IMR-90 (cell line): ENCODE measurements around the gene MARVELD2. TPM values are rescaled to one million over a fixed set of nuclear protein-coding genes. Genes with fewer than 3 reads are reported as not detected.

Experiments used
- ATAC-seq: fragments of 200-7000 bp; cut with Tn5 transposase; 2 replicates; pipeline ENCODE4 v1.9.1; 2020; ENCODE audit warnings: low read depth, mild to moderate bottlenecking, moderate library complexity
- BruUV-seq: library from RNA; stranded (reverse); fragments of 400-500 nt; replicated peaks from 2 replicates; lab custom pipeline; 2021; lab: Mats Ljungman, UMichigan
- CTCF ChIA-PET: fragments of 300-600 bp; formaldehyde crosslinking; extraction: SDS; loops from one replicate; lab custom pipeline; 2021; ENCODE audit warnings: antibody characterized with exemption; lab: Yijun Ruan, JAX
- POLR2A ChIA-PET: fragments of 300-600 bp; sonication (Branson Sonifier 250); formaldehyde crosslinking; loops from one replicate; lab custom pipeline; 2022; ENCODE audit warnings: antibody characterized with exemption; ENCODE audit not compliant: unreplicated experiment; lab: Charles Lee
- DNase-seq: peaks from one replicate; pipeline ENCODE4 v3.0.0; 2013
- H2AFZ ChIP-seq: replicated peaks from 2 replicates; pipeline ENCODE3; 2013; ENCODE audit warnings: low read length, mild to moderate bottlenecking; ENCODE audit not compliant: poor library complexity
- H2AK5ac ChIP-seq: 2 replicates; pipeline ENCODE4 v1.6.1; 2013; ENCODE audit warnings: low read depth, low read length, inconsistent platforms
- H2AK9ac ChIP-seq: replicated peaks from 2 replicates; pipeline ENCODE3; 2013; ENCODE audit warnings: mild to moderate bottlenecking, low read depth, low read length, moderate library complexity; ENCODE audit not compliant: poor library complexity
- H2BK120ac ChIP-seq: 2 replicates; pipeline ENCODE4 v1.6.1; 2013; ENCODE audit warnings: low read depth, low read length, inconsistent platforms
- H2BK15ac ChIP-seq: 3 replicates; pipeline ENCODE4 v1.6.1; 2013; ENCODE audit warnings: low read depth, low read length, inconsistent platforms
- H2BK20ac ChIP-seq: 2 replicates; pipeline ENCODE4 v1.6.1; 2013; ENCODE audit warnings: low read depth, mild to moderate bottlenecking, inconsistent platforms, low read length, moderate library complexity
- H2BK5ac ChIP-seq: 2 replicates; pipeline ENCODE4 v1.6.1; 2013; ENCODE audit warnings: mild to moderate bottlenecking, low read depth, low read length, inconsistent platforms; ENCODE audit not compliant: poor library complexity, severe bottlenecking
- H3K14ac ChIP-seq: replicated peaks from 2 replicates; pipeline ENCODE4 v1.6.1; 2013; ENCODE audit warnings: low read depth, low read length, inconsistent platforms
- H3K18ac ChIP-seq: 2 replicates; pipeline ENCODE4 v1.6.1; 2013; ENCODE audit warnings: low read depth, low read length, control low read depth
- H3K23ac ChIP-seq: 2 replicates; pipeline ENCODE4 v1.6.1; 2013; ENCODE audit warnings: low read depth, low read length, inconsistent platforms
- H3K27ac ChIP-seq: 2 replicates; pipeline ENCODE4 v1.5.1; 2013; ENCODE audit warnings: mild to moderate bottlenecking, control low read depth, low read length; ENCODE audit not compliant: insufficient read depth
- H3K27me3 ChIP-seq: 2 replicates; pipeline ENCODE4 v1.6.1; 2013; ENCODE audit warnings: low read length; ENCODE audit not compliant: control insufficient read depth, insufficient read depth
- H3K36me3 ChIP-seq: 2 replicates; pipeline ENCODE4 v1.6.1; 2013; ENCODE audit warnings: low read length, mixed read lengths; ENCODE audit not compliant: control insufficient read depth, insufficient read depth
- H3K4ac ChIP-seq: 2 replicates; pipeline ENCODE4 v1.6.1; 2013; ENCODE audit warnings: low read depth, low read length, inconsistent platforms
- H3K4me1 ChIP-seq: 2 replicates; pipeline ENCODE4 v1.6.1; 2013; ENCODE audit warnings: low read length, mixed read lengths; ENCODE audit not compliant: control insufficient read depth, insufficient read depth
- H3K4me2 ChIP-seq: 2 replicates; pipeline ENCODE4 v1.6.1; 2013; ENCODE audit warnings: low read depth, mild to moderate bottlenecking, control low read depth, low read length, moderate library complexity
- H3K4me3 ChIP-seq: 2 replicates; pipeline ENCODE4 v1.5.1; 2013; ENCODE audit warnings: low read depth, mild to moderate bottlenecking, control low read depth, low read length, moderate library complexity; ENCODE audit not compliant: insufficient read depth
- H3K56ac ChIP-seq: 2 replicates; pipeline ENCODE4 v1.6.1; 2013; ENCODE audit warnings: low read length, inconsistent platforms; ENCODE audit not compliant: insufficient read depth; ENCODE audit errors: extremely low read depth
- H3K79me1 ChIP-seq, 2 experiments: 2 replicates each; pipeline ENCODE4 v1.6.1; 2013; ENCODE audit warnings: low read length in 2 of 2, inconsistent platforms in 1 of 2, low read depth in 1 of 2
- H3K9ac ChIP-seq: 2 replicates; pipeline ENCODE4 v1.6.1; 2013; ENCODE audit warnings: low read depth, low read length, control low read depth
- H3K9me1 ChIP-seq: 2 replicates; pipeline ENCODE4 v1.6.1; 2013; ENCODE audit warnings: low read length, inconsistent platforms; ENCODE audit not compliant: insufficient read depth
- H3K9me3 ChIP-seq: 2 replicates; pipeline ENCODE4 v1.6.1; 2013; ENCODE audit warnings: low read length; ENCODE audit not compliant: control insufficient read depth, insufficient read depth
- H4K20me1 ChIP-seq: 2 replicates; pipeline ENCODE4 v1.6.1; 2013; ENCODE audit warnings: low read length, inconsistent platforms; ENCODE audit not compliant: insufficient read depth
- H4K5ac ChIP-seq: 2 replicates; pipeline ENCODE4 v1.6.1; 2013; ENCODE audit warnings: mild to moderate bottlenecking, low read depth, low read length, control low read depth
- H4K8ac ChIP-seq, 2 experiments: 2 replicates each; pipeline ENCODE4 v1.6.1; 2013; ENCODE audit warnings: low read depth in 2 of 2, low read length in 2 of 2, control low read depth in 1 of 2, inconsistent platforms in 1 of 2
- H4K91ac ChIP-seq: 2 replicates; pipeline ENCODE4 v1.6.1; 2013; ENCODE audit warnings: low read depth, low read length, inconsistent platforms; ENCODE audit not compliant: insufficient read depth
- BHLHE40 ChIP-seq: fragments of 150-350 bp; IDR thresholded peaks from 2 replicates; pipeline ENCODE4 v1.6.1; 2016; ENCODE audit warnings: mild to moderate bottlenecking, low read depth, low read length
- POLR2A ChIP-seq: IDR thresholded peaks from 2 replicates; pipeline ENCODE4 v1.6.1; 2012; ENCODE audit warnings: mild to moderate bottlenecking, low read depth, low read length
- WGBS, 2 experiments: methylation state at CpG; one replicate each; pipeline versions ENCODE4 v1.1.5 to v1.1.7; 2013; ENCODE audit warnings: missing lambda C conversion rate in 2 of 2; ENCODE audit not compliant: insufficient read length in 1 of 2; ENCODE audit errors: extremely low coverage in 2 of 2; 5-methylcytosine and 5-hydroxymethylcytosine counted together
- dilution Hi-C: fragments of 300-500 bp; cut with HindIII; formaldehyde crosslinking; loops from one replicate; pipeline ENCODE4 v1.14.3; 2018; ENCODE audit warnings: low sequenced_read_pairs; ENCODE audit not compliant: unreplicated experiment
- in situ Hi-C: fragments of 300-500 bp; cut with MboI; formaldehyde crosslinking; loops from 3 replicates; pipeline ENCODE4 v1.14.3; 2019; ENCODE audit warnings: low sequenced_read_pairs, inconsistent platforms, mixed read lengths
- intact Hi-C: fragments of 100-400 bp; cut with micrococcal nuclease; formaldehyde crosslinking; loops from 2 replicates; pipeline ENCODE4 v1.10.0; 2022
- polyA plus RNA-seq, 3 experiments: library from polyadenylated mRNA; depleted of rRNA; stranded (reverse); fragments of >200 nt; gene quantifications; 2 replicates each; pipeline ENCODE4 v1.2.3, GENCODE V29; 2012; ENCODE audit warnings: low replicate concordance in 1 of 3
- total RNA-seq: library from RNA; depleted of rRNA; stranded (reverse); fragments of >200 nt; gene quantifications from 2 replicates; pipeline ENCODE4 v1.2.3, GENCODE V29; 2012

The MARVELD2 gene
- total and polyA plus RNA-seq, 2 of the 4 experiments (the other 2 are of a cell fraction), result 0.51 to 0.54 TPM

- Histone ChIP-seq H2BK15ac (no peak overlapping the region), H4K5ac (no peak overlapping the region), H3K4ac (no peak overlapping the region), H2AK5ac (no peak overlapping the region), H4K8ac (no peak overlapping the region), H3K79me1 (no peaks in the 10 kb centered on the region), H3K27ac (no peak overlapping the region), H3K9me1 (no peaks in the 10 kb centered on the region), H3K4me3 (no peak overlapping the region), H3K4me2 (no peak overlapping the region), H2BK5ac (no peak overlapping the region), H3K56ac (no peak overlapping the region), H2BK120ac (no peak overlapping the region), H2AFZ (no peak overlapping the region), H3K23ac (no peak overlapping the region), H4K20me1 (no peaks in the 10 kb centered on the region), H3K36me3 (peaks cover 5% of the 10 kb centered on the region), H2AK9ac (no peak overlapping the region), H3K14ac (no peak overlapping the region), H3K18ac (no peak overlapping the region), H3K4me1 (no peaks in the 10 kb centered on the region), H3K9me3 (no peaks in the 10 kb centered on the region), H4K91ac (no peak overlapping the region), H3K9ac (no peak overlapping the region), H3K27me3 (no peaks in the 10 kb centered on the region), H2BK20ac (no peak overlapping the region)
- intact Hi-C loops (no loop called here), dilution Hi-C loops (no loop called here), in situ Hi-C loops (no loop called here)
- DNase-seq (no peak), ATAC-seq (no peak)
- POLR2A ChIA-PET, result no interaction called here
- BruUV-seq, result no TSS peak
- CTCF ChIA-PET, result interaction anchor here (0.8 kb wide), 1 partner anchor 21 kb away, joined by 3 read pairs; no protein-coding TSS in a partner anchor
- no peak for TF ChIP-seq BHLHE40
- TF ChIP-seq POLR2A, result no peak
- WGBS, 2 experiments, result no CpG with 5 or more reads among the region's 6 CpGs
Observed at GRCh38 chr5:69416180-69416579, 1.3 kb downstream of the MARVELD2 start.
